HG02852 (cell line): ENCODE results near the gene RPS18.
A peak's percentile ranks its signal among the peaks of the same experiment; 100 is the strongest.
"Not testable (repeated sequence)": the region's sequence is repeated elsewhere in the genome, so short reads cannot be mapped to it uniquely, and the experiment has no call there.

ENCODE experiments used
- ATAC-seq: cut with Tn5 transposase; IDR thresholded peaks from one replicate; pipeline ENCODE4 v1.9.1; 2021; ENCODE audit warnings: mild to moderate bottlenecking, moderate library complexity; ENCODE audit not compliant: unreplicated experiment

RPS18 gene

GRCh38 chr6:33271468-33272274 lies at the start of gene RPS18, which contains the start of gene VPS52:
TSS of gene RPS18 (plus strand) at chr6:33272075. CDS start at chr6:33272120, 45 bp downstream.
TSS of gene VPS52 (minus strand) at chr6:33271876. CDS start at chr6:33271675, 201 bp downstream.
- ATAC-seq = peak; percentile 70

GRCh38 chr6:33226503-33227120 lies 45.3 kb upstream of the RPS18 start:
- ATAC-seq = not testable (repeated sequence)

- no peak for ATAC-seq
These were observed 36.6 kb upstream of the RPS18 start for GRCh38 chr6:33235221-33235634.

DNA sequence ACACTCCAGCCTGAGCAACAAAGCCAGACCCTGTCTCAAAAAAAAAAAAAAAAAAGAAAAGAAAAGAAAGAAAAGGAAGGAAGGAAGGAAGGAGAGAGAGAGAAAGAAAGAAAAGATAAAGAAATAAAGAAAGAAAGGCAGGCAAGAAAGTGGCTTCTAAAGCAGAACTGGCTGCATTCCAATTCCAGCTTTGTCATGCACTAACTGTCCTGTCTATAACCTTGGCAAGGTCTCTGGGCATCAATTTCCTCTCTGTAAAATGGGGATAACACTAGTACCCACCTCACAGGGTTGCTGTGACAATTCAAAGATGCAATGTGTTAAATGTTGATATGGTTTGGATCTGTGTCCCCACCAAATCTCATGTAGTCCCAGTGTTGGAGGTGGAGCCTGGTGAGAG lies 35.5 kb upstream of the RPS18 start:
- ATAC-seq = no peak

- ATAC-seq = no peak
These were observed 35.0 kb upstream of the RPS18 start for GRCh38 chr6:33236852-33237251.

DNA sequence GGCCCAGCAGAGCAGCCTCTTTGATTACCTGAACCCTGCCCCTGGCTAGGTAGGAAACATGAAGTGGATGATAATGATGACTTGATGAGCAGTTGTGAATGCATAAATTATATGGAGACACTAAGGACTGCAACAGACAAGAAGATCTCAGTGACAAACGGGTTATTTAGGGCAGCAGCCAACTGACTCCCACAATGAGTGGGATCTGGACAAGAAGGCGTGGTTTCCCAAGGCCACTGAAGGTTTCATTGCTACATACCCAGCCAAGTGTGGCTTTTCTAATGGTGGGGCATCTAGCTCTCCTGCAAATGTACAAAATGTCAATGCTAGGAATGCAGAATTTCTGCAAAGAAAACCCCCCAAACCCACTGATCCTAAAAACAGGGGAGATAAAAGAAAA lies 34.1 kb upstream of the RPS18 start:
- no peak for ATAC-seq

GRCh38 chr6:33241968-33242367 lies 29.9 kb upstream of the RPS18 start:
- no peak for ATAC-seq

GRCh38 chr6:33243476-33243875 lies 28.4 kb upstream of the RPS18 start:
- no peak for ATAC-seq

GRCh38 chr6:33247977-33248642 lies 23.8 kb upstream of the RPS18 start:
- ATAC-seq = peak; percentile 35

DNA sequence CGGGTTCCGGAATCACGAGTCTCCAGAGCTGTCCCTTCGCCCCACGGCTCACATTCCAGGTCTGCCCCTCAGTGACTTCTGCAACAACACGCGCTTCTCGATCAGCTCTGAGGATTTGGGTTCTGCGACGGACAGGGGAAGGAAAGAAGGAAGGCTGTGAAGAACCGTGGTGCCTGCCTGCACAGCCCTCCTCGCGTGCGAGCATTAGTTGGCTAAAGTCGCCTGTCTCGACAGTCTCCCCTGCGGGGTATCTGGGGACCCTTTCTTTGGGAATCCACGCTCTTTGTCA lies 23.3 kb upstream of the RPS18 start:
- no peak for ATAC-seq

DNA sequence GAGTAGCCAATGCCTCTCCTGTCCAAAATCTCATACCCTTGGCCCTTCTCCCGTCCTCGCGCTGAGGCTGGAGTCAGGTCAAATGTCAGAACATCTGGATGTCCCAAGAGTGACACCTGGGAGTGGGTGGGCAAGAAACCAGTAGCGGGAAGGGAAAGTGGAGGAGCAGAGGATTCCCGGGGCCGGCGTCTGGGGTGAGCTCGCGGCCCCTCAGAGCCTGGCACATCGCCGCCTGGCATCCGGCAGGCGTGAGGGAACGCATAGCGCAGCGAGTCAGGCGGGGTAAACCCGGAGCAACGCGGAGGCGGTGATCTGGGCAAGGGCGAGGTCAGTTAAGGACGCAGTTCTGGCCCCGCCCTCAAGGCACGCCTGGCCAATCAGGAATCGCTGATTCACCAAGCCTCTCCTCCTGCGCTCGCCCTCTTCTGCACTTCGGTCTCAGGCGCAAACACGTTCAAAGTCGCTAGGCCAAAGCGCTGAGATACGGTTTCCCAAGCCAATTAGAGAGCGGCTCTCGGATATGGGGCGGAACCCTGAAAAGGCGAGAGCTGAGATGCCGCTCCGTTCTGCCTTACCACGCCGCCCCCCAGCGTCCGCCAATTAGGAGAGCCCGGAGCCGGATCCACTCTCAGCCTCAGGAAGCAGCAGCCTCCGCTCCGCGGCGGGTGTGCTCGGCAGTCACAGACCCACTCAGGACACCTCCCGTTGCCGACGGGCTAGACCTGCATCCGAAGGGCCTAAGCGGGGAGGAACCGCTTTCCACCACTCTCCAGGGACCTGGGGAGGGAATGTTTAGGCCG lies 22.7 kb upstream of the RPS18 start:
- peak; percentile 85 for ATAC-seq

GRCh38 chr6:33249732-33250630 lies 21.9 kb upstream of the RPS18 start:
- no peak for ATAC-seq

GRCh38 chr6:33250731-33251130 lies 21.1 kb upstream of the RPS18 start:
- ATAC-seq = no peak

DNA sequence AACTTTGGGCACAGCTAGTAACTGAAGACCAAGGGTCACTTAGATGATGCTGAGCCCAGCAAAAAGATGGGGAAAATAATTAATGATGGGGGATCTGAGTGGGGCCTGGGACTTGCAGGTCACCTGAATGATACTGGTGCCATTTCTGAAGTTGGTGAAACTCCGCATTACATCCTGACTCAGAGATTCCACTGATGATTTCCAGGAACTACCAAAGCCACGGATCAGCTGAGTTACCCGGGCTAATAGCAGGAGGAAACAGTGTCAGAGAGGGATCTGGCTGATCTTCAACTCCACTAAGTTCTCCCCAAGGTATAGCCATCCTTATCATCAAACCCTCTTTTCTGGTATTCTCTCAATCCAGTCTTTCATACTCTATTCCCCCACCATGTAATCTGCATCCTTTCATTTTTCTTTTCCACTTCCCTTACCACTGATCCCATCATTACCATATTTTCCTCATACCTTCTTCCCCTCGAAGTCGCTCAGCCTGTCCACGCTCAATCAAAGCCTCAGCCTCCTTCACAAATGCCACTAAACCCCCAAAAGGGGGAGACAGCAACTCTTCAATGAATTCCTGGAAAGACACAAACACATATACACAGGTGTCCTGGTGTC lies 20.4 kb upstream of the RPS18 start:
- ATAC-seq = no peak

DNA sequence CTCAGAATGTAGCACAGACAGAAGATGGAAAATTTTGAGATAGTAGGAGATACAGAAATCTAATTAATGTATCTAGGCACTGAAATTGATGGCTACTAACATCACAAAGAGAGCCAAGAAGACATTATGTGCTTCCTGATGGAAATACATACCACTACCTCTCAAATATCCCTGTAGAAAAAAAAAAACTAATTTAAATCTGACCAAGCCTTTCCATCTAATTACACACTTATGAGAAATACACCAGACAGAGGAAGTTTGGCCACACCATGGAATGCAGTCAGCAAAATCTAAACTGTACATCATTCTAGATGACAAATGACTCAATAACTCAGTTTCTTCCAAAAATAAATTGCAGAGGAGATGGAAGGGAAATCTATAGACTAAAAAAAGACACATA lies 19.1 kb upstream of the RPS18 start:
- no peak for ATAC-seq

GRCh38 chr6:33254591-33254990 lies 17.3 kb upstream of the RPS18 start:
- ATAC-seq = no peak

DNA sequence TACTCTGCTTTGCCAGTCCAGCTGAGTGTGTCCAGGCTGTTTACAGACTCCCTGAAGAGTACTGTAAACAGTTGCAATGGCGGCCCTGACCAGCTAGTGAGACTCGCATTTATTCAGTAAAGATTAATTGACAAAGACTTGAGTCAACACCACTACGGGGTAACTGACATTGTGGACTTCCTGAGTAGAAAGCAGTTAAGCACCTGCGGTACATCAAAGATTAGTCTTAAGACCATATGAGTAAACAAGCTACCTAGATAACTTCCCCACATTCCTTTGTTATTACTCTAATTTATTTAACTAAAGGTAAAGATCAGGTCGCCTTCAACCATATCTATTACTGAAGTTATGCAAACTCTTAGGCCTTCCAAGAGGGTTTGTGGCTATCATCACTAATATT lies 12.8 kb upstream of the RPS18 start:
- no peak for ATAC-seq

GRCh38 chr6:33262490-33262889 lies 9.4 kb upstream of the RPS18 start:
- not testable (repeated sequence) for ATAC-seq

GRCh38 chr6:33264015-33264414 lies 7.9 kb upstream of the RPS18 start:
- no peak for ATAC-seq

DNA sequence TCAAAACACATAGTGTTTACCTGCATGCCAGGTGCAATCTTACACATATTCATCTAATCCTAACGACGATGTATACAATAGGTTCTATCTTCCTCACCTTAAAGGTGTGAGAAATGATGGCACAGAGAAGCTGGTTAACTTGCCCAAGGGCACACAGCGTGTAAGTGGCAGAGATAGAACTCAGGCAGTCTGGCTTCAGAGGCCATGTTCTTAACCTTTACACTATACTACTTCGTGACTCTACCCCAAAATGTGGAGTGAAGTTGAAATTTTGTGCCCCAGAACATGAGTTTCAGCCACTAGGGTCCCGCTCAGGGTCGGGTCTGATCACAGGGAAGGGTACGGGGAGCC lies 783 bp upstream of the RPS18 start:
- no peak for ATAC-seq
